ENCODE results near the gene PCSK4. TPM values are rescaled to one million over a fixed set of nuclear protein-coding genes. Genes with fewer than 3 reads are reported as not detected.

Gene PCSK4
- total RNA-seq, 1 experiment from 2014 or later, result 9.1 TPM

- Histone ChIP-seq H4K20me1 (ENCODE audit: control insufficient read depth, insufficient read depth, insufficient read length) (no peaks in the 10 kb centered on the region), H2BK120ac (ENCODE audit: low read depth, low read length, poor library complexity, severe bottlenecking) (no peak overlapping the region), H3K27me3 (ENCODE audit: insufficient read depth, low read length) (peaks cover 10% of the 10 kb centered on the region; the same call in 1 of the 2 replicates), H2BK12ac (ENCODE audit: insufficient read length, low read depth, low read length) (no peak overlapping the region), H3K23me2 (ENCODE audit: insufficient read length, low read depth, low read length, poor library complexity, severe bottlenecking) (peaks cover 15% of the 10 kb centered on the region), H3K18ac (ENCODE audit: insufficient read length, low read depth, low read length) (no peak overlapping the region), H2BK20ac (ENCODE audit: low read depth, low read length, poor library complexity, severe bottlenecking) (no peak overlapping the region), H4K5ac (ENCODE audit: insufficient read length, low read depth, low read length) (no peak overlapping the region), H3K9me3 (ENCODE audit: control insufficient read depth, low read depth, low read length) (no peaks in the 10 kb centered on the region), H2AK5ac (ENCODE audit: insufficient read length, low read length) (no peak overlapping the region), H3K79me2 (ENCODE audit: insufficient read depth, low read length) (no peaks in the 10 kb centered on the region), H3K23ac (ENCODE audit: insufficient read length, low read depth, low read length) (no peak overlapping the region), H2BK5ac (ENCODE audit: insufficient read length, low read length) (no peak overlapping the region), H4K91ac (ENCODE audit: insufficient read length, low read depth, low read length) (no peak overlapping the region), H4K8ac (replicated peaks; ENCODE audit: insufficient read length, low read depth, low read length) (no peak overlapping the region), H2BK15ac (ENCODE audit: low read depth, low read length) (no peak overlapping the region), H3K9ac (ENCODE audit: extremely low read depth, insufficient read length, low read length) (no peak overlapping the region), H3K4me1 (ENCODE audit: insufficient read depth, low read length) (no peaks in the 10 kb centered on the region; the same call in 1 of the 2 replicates), H3K56ac (ENCODE audit: insufficient read length, low read depth, low read length) (no peak overlapping the region), H3K14ac (ENCODE audit: insufficient read depth, low read length) (no peak overlapping the region), H3T11ph (ENCODE audit: low read length) (no peak overlapping the region), H3K27ac (ENCODE audit: insufficient read length, low read depth, low read length) (no peak overlapping the region), H3K79me1 (ENCODE audit: insufficient read depth, low read depth, low read length, poor library complexity, severe bottlenecking) (no peaks in the 10 kb centered on the region), H3K4me2 (ENCODE audit: insufficient read depth, insufficient read length, low read length) (no peak overlapping the region), H3K4ac (ENCODE audit: low read depth, low read length) (no peak overlapping the region), H2AFZ (ENCODE audit: low read length) (no peak overlapping the region)
- no CpG with 5 or more reads among the region's 22 CpGs for WGBS (ENCODE audit: extremely low coverage, insufficient read length, low lambda C conversion rate)
- no peaks in the 10 kb centered on the region; a peak in 1 of 5 replicates for H3K9me3 Mint-ChIP-seq
- no peak for TF ChIP-seq CTCF (conservative IDR thresholded peaks at IDR 0.05)
- no peak overlapping the region for H3K27ac Mint-ChIP-seq
- H3K27me3 Mint-ChIP-seq (ENCODE audit: low read depth), result peaks cover 82% of the 10 kb centered on the region
- peaks cover 12 to 37% of the 10 kb centered on the region in 2 experiments for H3K4me1 Mint-ChIP-seq
- peaks cover 0 to 13% (median 5%) of the 10 kb centered on the region in 3 experiments; a peak in 3 of 7 replicates for H3K36me3 Mint-ChIP-seq (ENCODE audit: insufficient read depth in 1 of 3, low read depth in 3 of 3)
- peak overlapping the region in 1 of 2 experiments; percentile 60; a peak in 2 of 5 replicates for H3K4me3 Mint-ChIP-seq
- no peak for DNase-seq
These were observed 35.2 kb downstream of the PCSK4 start for GRCh38 chr19:1455002-1455335.
